ENCODE measurements around the gene RNU7-1. TPM values are rescaled to one million over a fixed set of nuclear protein-coding genes. Genes with fewer than 3 reads are reported as not detected.

Gene RNU7-1
- total RNA-seq, 4 donors from 2014 or later = not detected

- Histone ChIP-seq H3K36me3 (peaks cover 83% of the 10 kb centered on the region), H3K27me3 (no peaks in the 10 kb centered on the region), H3K9me3 (no peaks in the 10 kb centered on the region), H3K27ac (peak overlapping the region; percentile 36), H3K4me1 (peaks cover 16% of the 10 kb centered on the region), H3K4me3 (no peak overlapping the region)
- TF ChIP-seq EP300 (IDR thresholded peaks at IDR 0.05) (no peak), POLR2A (IDR thresholded peaks at IDR 0.05) (no peak), POLR2AphosphoS5 (IDR thresholded peaks at IDR 0.05) (no peak), CTCF (IDR thresholded peaks at IDR 0.05) (no peak)
- WGBS = 47% methylated on average over 3 of the region's 3 CpGs
- no peak for DNase-seq (ENCODE audit: low spot score in 2 of 2)
These were observed 35.0 kb downstream of the RNU7-1 start for GRCh38 chr12:6978611-6979011.

- H3K36me3 ChIP-seq = peaks cover 79% of the 10 kb centered on the region
- H3K27ac ChIP-seq = peak overlapping the region; percentile 36
- no peaks in the 10 kb centered on the region for H3K27me3 ChIP-seq
- H3K4me1 ChIP-seq = peaks cover 16% of the 10 kb centered on the region
- no peak for TF ChIP-seq POLR2AphosphoS5 (IDR thresholded peaks at IDR 0.05)
- TF ChIP-seq CTCF (IDR thresholded peaks at IDR 0.05) = no peak
- TF ChIP-seq EP300 (IDR thresholded peaks at IDR 0.05) = no peak
- TF ChIP-seq POLR2A (IDR thresholded peaks at IDR 0.05) = no peak
- H3K4me3 ChIP-seq = no peak overlapping the region
- no peak for DNase-seq (ENCODE audit: low spot score in 2 of 2)
- H3K9me3 ChIP-seq = no peaks in the 10 kb centered on the region
- 70% methylated on average over 6 of the region's 6 CpGs for WGBS
These were observed 35.4 kb downstream of the RNU7-1 start for GRCh38 chr12:6979021-6979420.

- Histone ChIP-seq H3K4me1 (peaks cover 16% of the 10 kb centered on the region), H3K27ac (peak overlapping the region; percentile 36), H3K27me3 (no peaks in the 10 kb centered on the region), H3K9me3 (no peaks in the 10 kb centered on the region), H3K36me3 (peaks cover 75% of the 10 kb centered on the region), H3K4me3 (no peak overlapping the region)
- no peak for TF ChIP-seq POLR2A (IDR thresholded peaks at IDR 0.05)
- no peak for TF ChIP-seq CTCF (IDR thresholded peaks at IDR 0.05)
- no peak for TF ChIP-seq POLR2AphosphoS5 (IDR thresholded peaks at IDR 0.05)
- TF ChIP-seq EP300 (IDR thresholded peaks at IDR 0.05) = no peak
- no peak for DNase-seq (ENCODE audit: low spot score in 2 of 2)
- WGBS = 49% methylated on average over 3 of the region's 3 CpGs
These were observed 35.8 kb downstream of the RNU7-1 start for GRCh38 chr12:6979453-6979852.

- Histone ChIP-seq H3K27ac (no peak overlapping the region), H3K27me3 (no peaks in the 10 kb centered on the region), H3K36me3 (peaks cover 69% of the 10 kb centered on the region), H3K9me3 (no peaks in the 10 kb centered on the region), H3K4me3 (no peak overlapping the region), H3K4me1 (peaks cover 16% of the 10 kb centered on the region)
- TF ChIP-seq EP300 (IDR thresholded peaks at IDR 0.05) = no peak
- TF ChIP-seq CTCF (IDR thresholded peaks at IDR 0.05) = no peak
- TF ChIP-seq POLR2AphosphoS5 (IDR thresholded peaks at IDR 0.05) = no peak
- TF ChIP-seq POLR2A (IDR thresholded peaks at IDR 0.05) = no peak
- no peak for DNase-seq (ENCODE audit: low spot score in 2 of 2)
- WGBS = 94% methylated on average over 3 of the region's 4 CpGs
These were observed 36.5 kb downstream of the RNU7-1 start for GRCh38 chr12:6980075-6980474.

GRCh38 chr12:6980740-6981139 is 37.1 kb downstream of the RNU7-1 start:
- TF ChIP-seq POLR2A (IDR thresholded peaks at IDR 0.05) (no peak), EP300 (IDR thresholded peaks at IDR 0.05) (no peak), POLR2AphosphoS5 (IDR thresholded peaks at IDR 0.05) (no peak), CTCF (IDR thresholded peaks at IDR 0.05) (no peak)
- Histone ChIP-seq H3K4me3 (no peak overlapping the region), H3K27ac (no peak overlapping the region), H3K36me3 (peaks cover 62% of the 10 kb centered on the region), H3K9me3 (no peaks in the 10 kb centered on the region), H3K4me1 (peaks cover 16% of the 10 kb centered on the region), H3K27me3 (no peaks in the 10 kb centered on the region)
- no peak for DNase-seq (ENCODE audit: low spot score in 2 of 2)
